ENCODE results near the gene DUSP9.

DNA sequence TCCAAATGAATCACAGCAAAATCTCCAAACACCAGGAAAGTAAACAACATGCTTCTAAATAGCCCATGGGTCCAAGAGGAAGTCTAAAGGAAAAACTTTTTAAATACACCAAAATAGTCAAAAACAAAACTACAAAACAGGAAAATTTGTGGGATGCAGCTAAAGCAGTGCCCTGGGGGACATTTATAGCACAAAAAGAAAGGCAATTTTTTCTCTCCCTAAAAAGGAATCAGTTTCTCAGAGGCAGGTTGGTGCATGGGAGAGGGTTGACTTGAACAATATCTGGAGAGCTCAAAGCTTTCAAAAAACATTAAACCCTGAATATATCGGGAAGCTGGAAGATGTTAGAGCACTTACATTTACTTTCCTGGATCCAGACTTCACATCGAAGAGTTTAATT is 15.7 kb upstream of the DUSP9 start:
- TF ChIP-seq POLR2A (IDR thresholded peaks at IDR 0.05; ENCODE audit: borderline replicate concordance, extremely low read depth, insufficient read depth, insufficient read length) (no peak), YY1 (IDR thresholded peaks at IDR 0.05; ENCODE audit: extremely low read depth, insufficient replicate concordance, low read depth, low read length) (no peak), ELF1 (IDR thresholded peaks at IDR 0.05; ENCODE audit: borderline replicate concordance, low read depth) (no peak), POLR2AphosphoS5 (IDR thresholded peaks at IDR 0.05; ENCODE audit: low read depth, low read length) (no peak), SRF (IDR thresholded peaks at IDR 0.05; ENCODE audit: low read depth) (no peak)
- TF ChIP-seq, protein P1, sequence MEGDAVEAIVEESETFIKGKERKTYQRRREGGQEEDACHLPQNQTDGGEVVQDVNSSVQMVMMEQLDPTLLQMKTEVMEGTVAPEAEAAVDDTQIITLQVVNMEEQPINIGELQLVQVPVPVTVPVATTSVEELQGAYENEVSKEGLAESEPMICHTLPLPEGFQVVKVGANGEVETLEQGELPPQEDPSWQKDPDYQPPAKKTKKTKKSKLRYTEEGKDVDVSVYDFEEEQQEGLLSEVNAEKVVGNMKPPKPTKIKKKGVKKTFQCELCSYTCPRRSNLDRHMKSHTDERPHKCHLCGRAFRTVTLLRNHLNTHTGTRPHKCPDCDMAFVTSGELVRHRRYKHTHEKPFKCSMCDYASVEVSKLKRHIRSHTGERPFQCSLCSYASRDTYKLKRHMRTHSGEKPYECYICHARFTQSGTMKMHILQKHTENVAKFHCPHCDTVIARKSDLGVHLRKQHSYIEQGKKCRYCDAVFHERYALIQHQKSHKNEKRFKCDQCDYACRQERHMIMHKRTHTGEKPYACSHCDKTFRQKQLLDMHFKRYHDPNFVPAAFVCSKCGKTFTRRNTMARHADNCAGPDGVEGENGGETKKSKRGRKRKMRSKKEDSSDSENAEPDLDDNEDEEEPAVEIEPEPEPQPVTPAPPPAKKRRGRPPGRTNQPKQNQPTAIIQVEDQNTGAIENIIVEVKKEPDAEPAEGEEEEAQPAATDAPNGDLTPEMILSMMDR (IDR thresholded peaks at IDR 0.05 in 2 of 3, conservative IDR thresholded peaks at IDR 0.05 in 1 of 3; ENCODE audit: borderline replicate concordance in 1 of 3, insufficient read depth in 1 of 3, low read depth in 2 of 3, low read length in 2 of 3): no peak

Measured in HCT116 (cell line).